ENCODE measurements around the gene PACC1. TPM values are rescaled to one million over a fixed set of nuclear protein-coding genes. Genes with fewer than 3 reads are reported as not detected.

The PACC1 gene
- total and polyA plus RNA-seq, 10 of the 15 experiments (the other 5 are each of a cell fraction or from before 2014, with no cell fraction given) = 16.1 to 29.7 (median 19.3) TPM

DNA sequence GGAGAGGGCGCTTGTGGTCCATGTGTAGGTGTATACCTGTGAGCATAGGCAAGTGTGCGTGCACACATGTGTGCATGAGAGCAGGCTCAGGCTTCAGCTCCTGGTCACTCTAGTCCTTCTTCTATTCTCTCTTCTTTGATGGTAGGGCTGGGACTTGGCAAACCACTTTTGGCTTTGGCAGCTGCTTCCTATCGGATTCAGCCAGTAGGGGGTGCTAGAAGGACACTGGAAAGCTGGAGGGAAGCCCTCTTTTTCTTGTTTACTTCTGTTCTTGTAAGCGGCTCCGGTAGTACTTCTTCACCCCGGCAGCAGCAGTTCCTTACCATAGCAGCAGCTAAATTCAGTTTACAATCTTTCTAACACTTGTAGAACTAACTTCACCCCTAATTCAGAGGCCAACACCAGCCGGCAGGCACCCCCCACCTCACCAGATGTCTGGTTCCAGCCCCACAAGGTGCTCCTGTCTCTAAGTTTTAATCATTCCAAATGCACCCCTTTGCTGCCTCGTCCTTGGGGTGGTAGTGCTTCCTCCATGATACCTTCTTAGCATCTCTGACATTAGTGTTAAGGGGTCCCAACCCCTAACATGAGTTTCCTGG lies 43.2 kb upstream of the PACC1 start (continued):
- TF ChIP-seq REST (IDR thresholded peaks at IDR 0.05; ENCODE audit: low read depth, low read length) (no peak), GATAD2B (conservative IDR thresholded peaks at IDR 0.05; ENCODE audit: low read depth) (no peak), ZNF592 (IDR thresholded peaks at IDR 0.05) (no peak), ATF3 (IDR thresholded peaks at IDR 0.05; ENCODE audit: borderline replicate concordance, extremely low read depth, low read depth, low read length) (no peak), E2F8 (IDR thresholded peaks at IDR 0.05; ENCODE audit: low read depth, partially characterized antibody) (no peak)
- TF ChIP-seq, protein P1, sequence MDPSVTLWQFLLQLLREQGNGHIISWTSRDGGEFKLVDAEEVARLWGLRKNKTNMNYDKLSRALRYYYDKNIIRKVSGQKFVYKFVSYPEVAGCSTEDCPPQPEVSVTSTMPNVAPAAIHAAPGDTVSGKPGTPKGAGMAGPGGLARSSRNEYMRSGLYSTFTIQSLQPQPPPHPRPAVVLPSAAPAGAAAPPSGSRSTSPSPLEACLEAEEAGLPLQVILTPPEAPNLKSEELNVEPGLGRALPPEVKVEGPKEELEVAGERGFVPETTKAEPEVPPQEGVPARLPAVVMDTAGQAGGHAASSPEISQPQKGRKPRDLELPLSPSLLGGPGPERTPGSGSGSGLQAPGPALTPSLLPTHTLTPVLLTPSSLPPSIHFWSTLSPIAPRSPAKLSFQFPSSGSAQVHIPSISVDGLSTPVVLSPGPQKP (IDR thresholded peaks at IDR 0.05; ENCODE audit: low read depth, low read length) = no peak
- TF ChIP-seq, protein P2, sequence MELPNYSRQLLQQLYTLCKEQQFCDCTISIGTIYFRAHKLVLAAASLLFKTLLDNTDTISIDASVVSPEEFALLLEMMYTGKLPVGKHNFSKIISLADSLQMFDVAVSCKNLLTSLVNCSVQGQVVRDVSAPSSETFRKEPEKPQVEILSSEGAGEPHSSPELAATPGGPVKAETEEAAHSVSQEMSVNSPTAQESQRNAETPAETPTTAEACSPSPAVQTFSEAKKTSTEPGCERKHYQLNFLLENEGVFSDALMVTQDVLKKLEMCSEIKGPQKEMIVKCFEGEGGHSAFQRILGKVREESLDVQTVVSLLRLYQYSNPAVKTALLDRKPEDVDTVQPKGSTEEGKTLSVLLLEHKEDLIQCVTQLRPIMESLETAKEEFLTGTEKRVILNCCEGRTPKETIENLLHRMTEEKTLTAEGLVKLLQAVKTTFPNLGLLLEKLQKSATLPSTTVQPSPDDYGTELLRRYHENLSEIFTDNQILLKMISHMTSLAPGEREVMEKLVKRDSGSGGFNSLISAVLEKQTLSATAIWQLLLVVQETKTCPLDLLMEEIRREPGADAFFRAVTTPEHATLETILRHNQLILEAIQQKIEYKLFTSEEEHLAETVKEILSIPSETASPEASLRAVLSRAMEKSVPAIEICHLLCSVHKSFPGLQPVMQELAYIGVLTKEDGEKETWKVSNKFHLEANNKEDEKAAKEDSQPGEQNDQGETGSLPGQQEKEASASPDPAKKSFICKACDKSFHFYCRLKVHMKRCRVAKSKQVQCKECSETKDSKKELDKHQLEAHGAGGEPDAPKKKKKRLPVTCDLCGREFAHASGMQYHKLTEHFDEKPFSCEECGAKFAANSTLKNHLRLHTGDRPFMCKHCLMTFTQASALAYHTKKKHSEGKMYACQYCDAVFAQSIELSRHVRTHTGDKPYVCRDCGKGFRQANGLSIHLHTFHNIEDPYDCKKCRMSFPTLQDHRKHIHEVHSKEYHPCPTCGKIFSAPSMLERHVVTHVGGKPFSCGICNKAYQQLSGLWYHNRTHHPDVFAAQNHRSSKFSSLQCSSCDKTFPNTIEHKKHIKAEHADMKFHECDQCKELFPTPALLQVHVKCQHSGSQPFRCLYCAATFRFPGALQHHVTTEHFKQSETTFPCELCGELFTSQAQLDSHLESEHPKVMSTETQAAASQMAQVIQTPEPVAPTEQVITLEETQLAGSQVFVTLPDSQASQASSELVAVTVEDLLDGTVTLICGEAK (IDR thresholded peaks at IDR 0.05; ENCODE audit: borderline replicate concordance) = no peak
